Skeletal muscle tissue (tissue), 4 donors: ENCODE measurements around the gene HS1BP3. TPM values are rescaled to one million over a fixed set of nuclear protein-coding genes. Genes with fewer than 3 reads are reported as not detected.

ENCODE experiments used
- H3K27ac ChIP-seq: one replicate; pipeline ENCODE4 v1.7.0; 2013; ENCODE audit warnings: mild to moderate bottlenecking, low read depth, low read length, inconsistent platforms
- H3K27me3 ChIP-seq, 3 donors: one replicate each; pipeline ENCODE4 v1.7.0; 2013; ENCODE audit warnings: low read length in 3 of 3; ENCODE audit not compliant: control insufficient read depth in 3 of 3, insufficient read depth in 3 of 3
- H3K36me3 ChIP-seq, 3 donors: one replicate each; pipeline ENCODE4 v1.7.0; 2013; ENCODE audit warnings: low read length in 3 of 3; ENCODE audit not compliant: control insufficient read depth in 3 of 3, insufficient read depth in 3 of 3
- H3K4me1 ChIP-seq, 3 donors: one replicate each; pipeline ENCODE4 v1.7.0; 2013; ENCODE audit warnings: low read length in 3 of 3, mild to moderate bottlenecking in 3 of 3; ENCODE audit not compliant: control insufficient read depth in 3 of 3, insufficient read depth in 3 of 3
- H3K4me3 ChIP-seq, 3 donors: one replicate each; pipeline ENCODE4 v1.7.0; 2013; ENCODE audit warnings: low read length in 3 of 3
- H3K9ac ChIP-seq, 3 donors: one replicate each; pipeline ENCODE4 v1.7.0; 2013; ENCODE audit warnings: low read length in 3 of 3, mild to moderate bottlenecking in 3 of 3, moderate library complexity in 2 of 3, low read depth in 1 of 3
- H3K9me3 ChIP-seq, 3 donors: one replicate each; pipeline ENCODE4 v1.7.0; 2013; ENCODE audit warnings: low read length in 3 of 3; ENCODE audit not compliant: control insufficient read depth in 3 of 3
- total RNA-seq: library from RNA; depleted of rRNA; stranded (reverse); fragments of >200 nt; gene quantifications from one replicate; pipeline ENCODE4 v1.2.3, GENCODE V29; 2014
- donor health status: Osteomylitis.

The HS1BP3 gene
- total RNA-seq, 1 donor from 2014 or later: 10.4 TPM

GRCh38 chr2:20664431-20665242 lies 13.7 kb upstream of the HS1BP3 start:
- Histone ChIP-seq H3K9me3 (no peaks in the 10 kb centered on the region), H3K4me3 (no peak overlapping the region), H3K27me3 (peaks cover 74 to 81% (median 75%) of the 10 kb centered on the region in 3 donors), H3K27ac (no peak overlapping the region), H3K9ac (no peak overlapping the region), H3K36me3 (no peaks in the 10 kb centered on the region), H3K4me1 (peaks cover 3 to 20% (median 14%) of the 10 kb centered on the region in 3 donors)

GRCh38 chr2:20664071-20664390 lies 13.1 kb upstream of the HS1BP3 start:
- Histone ChIP-seq H3K36me3 (no peaks in the 10 kb centered on the region), H3K27ac (no peak overlapping the region), H3K4me1 (peaks cover 3 to 20% (median 14%) of the 10 kb centered on the region in 3 donors), H3K4me3 (no peak overlapping the region), H3K9me3 (no peaks in the 10 kb centered on the region), H3K9ac (no peak overlapping the region), H3K27me3 (peaks cover 68 to 78% (median 69%) of the 10 kb centered on the region in 3 donors)

GRCh38 chr2:20663196-20664070 lies 12.5 kb upstream of the HS1BP3 start:
- Histone ChIP-seq H3K4me3 (no peak overlapping the region), H3K27me3 (peaks cover 62 to 72% (median 63%) of the 10 kb centered on the region in 3 donors), H3K9me3 (no peaks in the 10 kb centered on the region), H3K9ac (no peak overlapping the region), H3K4me1 (peaks cover 3 to 20% (median 14%) of the 10 kb centered on the region in 3 donors), H3K36me3 (no peaks in the 10 kb centered on the region), H3K27ac (no peak overlapping the region)

GRCh38 chr2:20662308-20662937 lies 11.5 kb upstream of the HS1BP3 start:
- peaks cover 3 to 16% (median 13%) of the 10 kb centered on the region in 3 donors for H3K4me1 ChIP-seq
- H3K9me3 ChIP-seq: no peaks in the 10 kb centered on the region
- H3K27ac ChIP-seq: no peak overlapping the region
- no peaks in the 10 kb centered on the region for H3K36me3 ChIP-seq
- no peak overlapping the region for H3K9ac ChIP-seq
- H3K4me3 ChIP-seq: no peak overlapping the region
- H3K27me3 ChIP-seq: peaks cover 53 to 62% (median 53%) of the 10 kb centered on the region in 3 donors

GRCh38 chr2:20661421-20662307 lies 10.8 kb upstream of the HS1BP3 start:
- H3K27me3 ChIP-seq: peaks cover 52 to 59% (median 54%) of the 10 kb centered on the region in 3 donors
- H3K4me1 ChIP-seq: peaks cover 3 to 15% (median 13%) of the 10 kb centered on the region in 3 donors
- H3K27ac ChIP-seq: no peak overlapping the region
- no peaks in the 10 kb centered on the region for H3K9me3 ChIP-seq
- no peak overlapping the region for H3K9ac ChIP-seq
- H3K36me3 ChIP-seq: no peaks in the 10 kb centered on the region
- H3K4me3 ChIP-seq: no peak overlapping the region

GRCh38 chr2:20660506-20661420 lies 9.9 kb upstream of the HS1BP3 start:
- no peak overlapping the region for H3K9ac ChIP-seq
- H3K9me3 ChIP-seq: no peaks in the 10 kb centered on the region
- no peak overlapping the region for H3K27ac ChIP-seq
- peaks cover 43 to 51% (median 50%) of the 10 kb centered on the region in 3 donors for H3K27me3 ChIP-seq
- H3K4me1 ChIP-seq: peaks cover 3 to 7% (median 6%) of the 10 kb centered on the region in 3 donors
- H3K4me3 ChIP-seq: no peak overlapping the region
- no peaks in the 10 kb centered on the region for H3K36me3 ChIP-seq

GRCh38 chr2:20657522-20658235 lies 6.8 kb upstream of the HS1BP3 start:
- Histone ChIP-seq H3K36me3 (no peaks in the 10 kb centered on the region), H3K4me3 (no peak overlapping the region), H3K9me3 (no peaks in the 10 kb centered on the region), H3K27me3 (peaks cover 14 to 21% (median 20%) of the 10 kb centered on the region in 3 donors), H3K9ac (no peak overlapping the region), H3K4me1 (no peaks in the 10 kb centered on the region), H3K27ac (no peak overlapping the region)

DNA sequence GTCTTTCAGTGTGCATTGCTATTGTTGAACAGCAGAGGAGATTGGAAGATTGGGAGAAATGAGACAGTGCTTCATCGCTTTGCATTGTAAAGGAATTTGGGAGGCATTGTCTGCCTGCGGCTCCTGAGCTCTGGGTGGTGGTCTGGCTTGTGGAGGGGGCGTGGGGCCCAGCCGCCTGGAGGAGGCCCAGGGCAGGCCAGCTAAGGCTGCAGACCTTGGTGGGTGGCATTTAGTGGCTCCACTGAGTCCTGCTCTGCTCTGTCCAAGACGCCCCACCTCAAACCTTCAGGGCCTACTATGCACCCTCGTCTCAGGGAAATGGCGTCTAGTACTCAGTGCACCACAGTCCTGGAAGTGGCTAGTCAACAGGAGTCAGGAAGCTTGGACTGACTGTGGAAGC lies 5.7 kb upstream of the HS1BP3 start:
- no peak overlapping the region for H3K4me3 ChIP-seq
- peaks cover 3 to 10% (median 9%) of the 10 kb centered on the region in 3 donors for H3K27me3 ChIP-seq
- no peak overlapping the region for H3K27ac ChIP-seq
- no peaks in the 10 kb centered on the region for H3K36me3 ChIP-seq
- H3K9ac ChIP-seq: no peak overlapping the region
- H3K9me3 ChIP-seq: no peaks in the 10 kb centered on the region
- H3K4me1 ChIP-seq: peaks cover 2 to 3% (median 2%) of the 10 kb centered on the region in 3 donors
